HG03439 (cell line): ENCODE results near the gene ETFBKMT.

ENCODE experiments used
- ATAC-seq: cut with Tn5 transposase; IDR thresholded peaks from one replicate; pipeline ENCODE4 v1.9.1; 2021; ENCODE audit warnings: mild to moderate bottlenecking, moderate library complexity; ENCODE audit not compliant: unreplicated experiment

The ETFBKMT gene, protein sequence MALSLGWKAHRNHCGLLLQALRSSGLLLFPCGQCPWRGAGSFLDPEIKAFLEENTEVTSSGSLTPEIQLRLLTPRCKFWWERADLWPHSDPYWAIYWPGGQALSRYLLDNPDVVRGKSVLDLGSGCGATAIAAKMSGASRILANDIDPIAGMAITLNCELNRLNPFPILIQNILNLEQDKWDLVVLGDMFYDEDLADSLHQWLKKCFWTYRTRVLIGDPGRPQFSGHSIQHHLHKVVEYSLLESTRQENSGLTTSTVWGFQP

DNA sequence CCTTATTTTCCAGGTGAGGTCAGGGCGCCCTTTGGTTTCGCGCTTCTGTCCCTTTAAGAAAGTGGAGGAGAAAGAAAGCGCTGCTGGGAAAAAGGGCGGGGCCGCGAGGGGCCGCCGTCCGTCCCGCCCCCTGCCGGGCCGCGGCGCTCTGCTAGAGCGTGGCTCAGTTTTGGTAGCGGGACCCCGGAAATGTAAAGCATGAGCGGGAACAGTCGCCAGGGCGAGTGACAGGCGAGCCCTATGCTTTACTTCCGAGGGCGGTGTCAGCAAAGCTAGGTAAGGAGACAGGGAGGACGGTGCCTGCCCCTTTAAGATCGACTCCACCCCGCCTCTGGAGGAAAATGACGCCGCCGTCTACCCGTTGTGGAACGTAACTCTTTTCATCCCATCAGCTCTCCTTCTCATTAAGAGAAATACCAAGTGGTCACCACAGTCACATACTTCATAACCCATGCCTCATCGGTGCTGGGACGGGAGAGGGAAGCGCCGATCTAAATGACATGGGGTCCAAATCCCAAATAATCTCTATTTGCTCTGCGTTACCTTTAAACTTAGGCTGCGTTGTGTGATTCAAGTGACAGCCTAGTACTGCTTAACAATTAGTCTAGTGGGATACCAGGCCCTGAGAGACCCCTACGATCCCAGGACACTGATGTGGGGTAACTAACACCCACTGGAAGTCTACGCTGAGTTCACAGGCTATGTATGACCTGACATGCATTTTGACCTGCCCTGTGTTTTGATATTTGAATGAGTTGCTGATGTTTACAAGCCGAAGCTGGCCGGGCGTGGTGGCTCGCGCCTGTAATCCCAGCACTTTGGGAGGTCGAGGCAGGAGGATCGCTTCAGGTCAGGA is at the start of gene ETFBKMT:
Gene ETFBKMT (plus strand): TSS at position 602 of the 856 bp plus-strand sequence. CDS start 2,266 bp downstream, outside the sequence.
- peak; percentile 100 for ATAC-seq

GRCh38 chr12:31612819-31613218 is 46.7 kb upstream of the ETFBKMT start:
- no peak for ATAC-seq

- no peak for ATAC-seq
These were observed 41.1 kb upstream of the ETFBKMT start for GRCh38 chr12:31618228-31619025.

GRCh38 chr12:31620311-31620710 is 39.2 kb upstream of the ETFBKMT start:
- ATAC-seq, result no peak

- ATAC-seq, result no peak
These were observed 37.5 kb upstream of the ETFBKMT start for GRCh38 chr12:31622038-31622437.

DNA sequence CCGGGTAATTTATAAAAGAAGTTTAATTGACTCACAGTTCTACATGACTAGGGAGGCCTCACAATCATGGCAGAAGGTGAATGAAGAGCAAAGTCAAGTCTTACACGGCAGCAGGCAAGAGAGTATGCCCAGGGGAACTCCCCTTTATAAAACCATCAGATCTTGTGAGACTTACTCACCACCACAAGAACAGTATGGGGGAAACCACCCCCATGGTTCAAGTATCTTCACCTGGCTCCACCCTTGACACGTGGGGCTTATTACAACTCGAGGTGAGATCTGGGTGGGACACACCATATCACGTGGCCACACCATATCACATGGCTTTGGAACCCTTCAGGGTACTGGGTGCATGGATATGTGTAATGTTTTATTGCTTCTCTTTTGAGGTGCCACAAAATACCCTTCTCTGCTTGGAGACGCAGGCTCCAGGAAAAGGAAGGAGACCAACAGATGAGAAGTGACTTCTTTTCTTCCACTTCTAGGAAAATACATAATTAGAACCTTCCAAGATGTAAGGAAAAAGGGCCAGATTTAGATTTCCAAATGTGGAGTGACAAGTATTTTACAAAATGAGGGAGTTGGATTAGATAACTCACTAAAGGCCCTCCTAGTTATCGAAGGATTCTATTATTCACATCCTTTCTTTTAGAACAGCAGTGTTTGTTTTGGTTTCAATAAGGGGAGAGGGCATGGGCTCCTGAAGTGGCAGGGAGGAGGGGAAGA is 33.1 kb upstream of the ETFBKMT start:
- no peak for ATAC-seq

GRCh38 chr12:31627456-31628054 is 31.9 kb upstream of the ETFBKMT start:
- ATAC-seq, result no peak

DNA sequence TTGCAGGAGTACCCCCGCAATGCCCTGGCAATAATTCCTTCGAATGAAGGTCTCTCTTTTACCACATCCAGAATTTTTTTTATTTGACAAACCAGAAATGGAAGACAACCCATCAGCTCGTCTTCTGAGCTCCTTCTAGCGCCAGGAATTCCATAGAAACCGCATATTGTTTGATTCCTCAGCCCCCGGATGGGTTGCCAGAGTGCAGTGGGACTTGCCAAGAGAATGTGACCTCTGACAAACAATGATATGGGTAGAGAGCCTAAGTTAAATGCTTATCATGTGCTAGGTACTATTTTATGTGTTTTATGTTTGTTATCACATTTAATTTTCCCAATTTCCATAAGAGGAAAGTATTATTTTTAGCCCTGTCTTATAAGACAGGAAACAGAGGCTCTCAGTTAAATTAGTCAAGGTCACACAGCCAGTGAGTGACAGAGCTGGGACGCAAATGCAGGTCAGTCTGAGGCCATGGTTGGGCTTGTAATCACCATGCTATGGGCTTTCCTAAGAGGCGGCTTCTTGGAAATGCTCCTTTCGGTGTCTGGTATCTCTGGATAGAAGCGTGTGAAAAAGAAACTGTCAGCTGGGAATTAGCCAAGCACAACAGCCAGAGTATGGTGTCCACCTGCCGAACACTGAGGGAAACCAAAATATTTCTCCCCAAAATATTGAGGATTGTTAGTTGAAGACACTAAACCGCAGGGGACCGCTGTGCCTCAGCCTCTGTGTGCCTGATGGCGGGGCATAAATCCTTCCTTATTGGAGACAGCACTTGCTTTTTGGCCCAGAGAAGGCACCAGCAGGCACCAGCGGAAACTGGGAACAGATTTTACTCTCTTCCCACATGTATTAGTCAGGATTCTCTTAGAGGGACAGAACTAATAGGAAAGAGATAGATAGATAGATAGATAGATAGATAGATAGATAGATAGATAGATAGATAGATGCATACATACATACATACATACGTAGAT is 29.4 kb upstream of the ETFBKMT start:
- no peak for ATAC-seq

DNA sequence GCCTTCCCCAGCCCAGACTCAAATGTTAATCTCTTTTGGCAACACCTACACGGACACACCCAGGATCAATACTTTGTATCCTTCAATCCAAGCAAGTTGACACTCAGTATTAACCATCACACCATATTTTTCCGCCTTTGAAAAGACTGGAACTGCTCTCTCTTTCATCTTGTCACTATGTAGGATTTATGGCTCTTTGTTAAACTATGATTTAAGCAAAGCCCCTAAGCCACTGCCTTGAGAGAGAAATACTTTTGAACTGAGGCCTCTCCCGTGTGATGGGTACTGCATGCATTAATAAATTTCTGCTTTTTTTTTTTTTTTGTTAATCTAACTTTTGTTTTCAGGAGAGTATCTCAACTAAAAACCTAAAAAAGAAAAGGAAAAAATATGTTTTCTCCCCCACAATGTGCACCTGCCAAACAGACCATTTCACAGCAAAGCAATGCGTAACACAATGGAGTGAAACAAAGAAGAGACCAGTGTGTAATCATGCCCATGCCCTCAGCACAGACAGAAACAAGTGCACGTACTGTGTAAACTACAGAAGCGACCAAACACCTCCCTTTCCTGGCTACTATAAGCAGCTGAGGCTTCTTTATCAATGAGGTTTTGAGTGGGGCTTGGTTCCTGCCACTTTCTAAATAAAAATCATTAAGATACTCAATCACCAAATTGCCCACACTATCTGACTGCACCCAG is 28.3 kb upstream of the ETFBKMT start:
- ATAC-seq, result no peak

GRCh38 chr12:31631809-31632208 is 27.7 kb upstream of the ETFBKMT start:
- no peak for ATAC-seq

DNA sequence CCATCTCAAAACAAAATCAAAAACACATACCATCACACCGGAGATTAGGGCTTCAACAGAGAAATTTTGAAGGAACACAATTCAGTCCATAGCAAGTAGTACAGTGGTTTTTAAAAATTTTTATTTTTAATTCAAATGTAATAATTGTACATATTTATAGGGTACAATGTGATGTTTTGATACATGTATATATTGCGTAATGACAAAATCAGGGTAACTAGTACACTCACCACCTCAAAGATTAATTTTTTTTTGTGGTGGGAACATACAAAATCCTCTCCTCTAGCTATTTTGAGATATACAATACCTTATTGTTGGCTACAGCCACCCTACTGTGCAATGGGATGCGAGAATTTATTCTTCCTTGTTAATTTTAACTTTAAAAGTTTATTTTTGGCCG is 26.0 kb upstream of the ETFBKMT start:
- no peak for ATAC-seq

- no peak for ATAC-seq
These were observed 24.9 kb upstream of the ETFBKMT start for GRCh38 chr12:31634620-31635019.

DNA sequence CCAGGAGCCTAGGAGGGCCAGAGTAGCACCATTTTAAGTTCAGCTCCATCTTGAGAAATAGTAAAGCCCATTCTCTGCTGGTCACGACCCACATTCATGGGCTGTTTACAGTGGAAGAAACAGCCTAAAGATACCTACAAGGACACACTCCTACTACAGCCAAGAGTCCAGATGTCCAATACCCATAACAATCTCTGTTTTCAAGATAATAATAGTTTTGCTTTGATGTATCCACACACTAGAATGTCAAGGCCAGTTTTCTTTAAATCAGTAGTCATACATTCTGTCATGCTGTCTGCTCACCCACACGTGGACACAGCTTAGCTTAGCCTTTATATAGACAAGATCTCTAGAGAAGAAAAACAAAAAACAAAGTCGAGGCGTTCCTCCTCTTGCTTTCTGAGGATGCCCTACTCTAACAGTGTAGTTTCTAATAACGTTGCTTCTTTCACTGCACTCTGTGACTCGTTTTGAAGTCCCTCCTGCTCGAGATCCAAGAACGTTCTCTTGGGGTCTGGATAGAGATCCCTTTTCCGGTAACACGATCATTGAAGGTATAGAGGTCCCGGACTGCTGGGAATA is 17.9 kb upstream of the ETFBKMT start:
- no peak for ATAC-seq

DNA sequence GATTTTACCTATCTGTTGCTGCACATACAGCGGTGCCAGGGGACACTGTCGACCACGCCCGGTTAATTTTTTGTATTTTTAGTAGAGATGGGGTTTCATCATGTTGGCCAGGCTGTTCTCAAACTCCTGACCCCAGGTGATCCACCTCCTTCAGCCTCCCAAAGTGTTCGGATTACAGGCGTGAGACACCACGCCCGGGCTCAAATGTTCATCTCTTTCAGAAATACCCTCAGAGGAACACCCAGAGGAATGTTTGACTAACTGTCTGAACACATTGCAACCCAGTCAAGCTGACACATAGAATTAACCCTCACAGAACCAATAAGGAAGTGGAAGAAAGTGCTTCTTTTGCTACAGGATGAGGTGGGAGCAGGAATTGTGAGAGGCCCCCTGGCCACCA is 15.0 kb upstream of the ETFBKMT start:
- ATAC-seq, result no peak

DNA sequence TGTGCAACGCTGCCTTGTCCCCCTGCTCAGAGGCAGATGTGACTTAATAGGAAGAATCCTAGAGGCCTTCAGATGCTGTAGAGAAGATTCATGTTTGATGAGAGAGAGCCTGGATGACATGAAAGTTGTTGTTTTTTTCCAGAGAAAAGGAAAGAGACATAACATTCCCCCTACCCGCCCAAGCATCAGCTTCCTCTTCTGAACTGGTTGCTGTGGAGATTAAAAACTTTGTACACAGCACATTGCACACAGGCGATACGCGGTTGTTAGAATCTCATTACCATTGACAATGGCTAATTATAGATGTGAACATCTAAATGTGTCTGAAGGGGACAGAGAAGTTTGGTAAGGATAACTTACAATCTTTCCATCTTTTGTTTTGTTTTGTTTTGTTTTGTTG is 13.6 kb upstream of the ETFBKMT start:
- no peak for ATAC-seq

- ATAC-seq, result no peak
These were observed 12.4 kb upstream of the ETFBKMT start for GRCh38 chr12:31647086-31647491.

DNA sequence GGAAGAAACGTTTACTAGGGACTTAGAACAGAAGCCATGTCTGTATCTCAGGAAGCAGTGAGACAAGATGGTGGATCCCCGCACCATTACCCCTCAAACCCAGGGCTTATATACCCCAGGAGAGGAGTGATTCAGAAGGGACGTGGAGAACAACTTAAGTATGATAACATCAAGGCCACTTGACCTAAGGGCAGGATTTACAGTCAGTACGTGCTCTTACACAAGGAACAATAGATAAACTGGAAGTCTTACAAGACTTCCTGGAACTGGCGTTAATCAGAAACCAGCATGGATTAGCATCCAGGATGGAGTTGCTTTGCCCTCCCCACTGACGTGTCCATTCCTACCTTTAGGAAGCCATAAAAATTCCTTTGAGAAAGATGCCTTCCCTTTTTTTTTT is 8.6 kb upstream of the ETFBKMT start:
- no peak for ATAC-seq

DNA sequence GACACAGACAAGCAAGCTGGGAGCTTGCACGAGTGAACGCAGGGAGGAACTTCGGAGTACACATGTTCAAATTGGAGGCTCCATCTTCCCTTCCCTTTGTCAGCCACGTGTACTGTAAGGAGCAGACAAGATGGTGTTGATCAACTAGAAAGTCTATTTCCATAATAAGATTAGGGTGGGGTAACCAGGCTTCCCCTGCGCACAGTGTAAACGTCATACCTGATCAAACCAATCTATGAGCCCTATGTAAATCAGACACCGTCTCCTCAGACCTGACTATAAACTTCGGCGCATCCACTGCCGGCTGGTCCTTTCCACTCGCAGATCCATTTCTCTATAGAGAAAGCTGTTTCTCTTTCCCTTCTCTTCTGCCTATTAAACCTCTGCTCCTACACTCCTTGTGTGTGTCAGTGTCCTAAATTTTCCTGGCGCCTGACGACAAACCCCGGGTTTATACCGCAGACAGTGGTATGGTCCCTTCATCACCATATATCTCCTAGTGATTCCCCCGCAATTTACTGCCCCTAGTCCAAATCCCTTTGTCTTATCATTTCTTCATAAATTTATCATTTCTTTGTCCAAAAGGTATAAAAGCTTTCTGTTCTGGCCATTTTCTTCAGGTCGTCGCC is 7.5 kb upstream of the ETFBKMT start:
- ATAC-seq, result no peak
